Measurements from ENCODE around the gene MAP3K5.
"Not testable (repeated sequence)": the region's sequence is repeated elsewhere in the genome, so short reads cannot be mapped to it uniquely, and the experiment has no call there.

The MAP3K5 gene

GRCh38 chr6:136586295-136586694 is 206.0 kb downstream of the MAP3K5 start:
- in situ Hi-C loops (cut with HindIII; ENCODE audit: low sequenced_read_pairs), result no loop called here

GRCh38 chr6:136585523-136585922 is 206.8 kb downstream of the MAP3K5 start:
- in situ Hi-C loops (cut with HindIII; ENCODE audit: low sequenced_read_pairs), result not testable (repeated sequence)

GRCh38 chr6:136584290-136584689 is 208.0 kb downstream of the MAP3K5 start:
- in situ Hi-C loops (cut with HindIII; ENCODE audit: low sequenced_read_pairs), result not testable (repeated sequence)

DNA sequence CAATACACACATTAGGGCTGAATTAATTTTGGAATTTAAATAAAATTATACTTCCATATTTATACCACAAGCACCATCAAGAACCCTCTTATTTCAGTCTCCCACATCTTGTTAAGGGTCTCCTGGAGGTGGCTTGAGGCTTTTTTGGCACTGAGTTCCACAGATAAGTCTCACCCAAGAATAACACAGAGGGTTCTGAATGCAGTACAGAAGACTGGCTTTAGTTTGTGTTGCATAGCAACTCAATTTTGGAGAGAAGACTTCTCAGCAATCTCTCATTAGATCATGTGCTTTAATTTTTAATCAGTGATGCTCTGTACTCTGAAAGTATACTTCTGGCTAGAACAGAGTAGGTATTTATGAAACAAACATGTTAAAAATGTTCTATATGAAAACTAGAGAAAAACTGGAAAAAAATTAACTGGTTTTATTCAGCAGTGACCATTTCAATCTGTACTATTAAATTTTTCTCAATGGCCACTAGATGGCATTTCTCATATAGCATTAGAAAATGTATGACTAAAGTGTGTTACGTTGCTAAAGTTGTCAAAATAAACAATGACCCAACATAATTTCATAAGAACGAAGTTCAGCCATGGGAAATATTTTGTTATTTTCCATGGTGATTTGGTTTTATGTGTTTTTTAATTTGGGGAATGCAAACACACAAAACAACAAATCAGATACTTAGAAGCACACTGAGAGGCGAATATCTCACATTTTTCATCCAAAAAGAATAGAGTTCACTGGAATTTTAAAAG is 209.4 kb downstream of the MAP3K5 start:
- in situ Hi-C loops (cut with HindIII; ENCODE audit: low sequenced_read_pairs), result no loop called here

GRCh38 chr6:136579800-136580199 is 212.5 kb downstream of the MAP3K5 start:
- in situ Hi-C loops (cut with HindIII; ENCODE audit: low sequenced_read_pairs), result no loop called here

GRCh38 chr6:136576821-136577220 is 215.5 kb downstream of the MAP3K5 start:
- in situ Hi-C loops (cut with HindIII; ENCODE audit: low sequenced_read_pairs), result no loop called here

DNA sequence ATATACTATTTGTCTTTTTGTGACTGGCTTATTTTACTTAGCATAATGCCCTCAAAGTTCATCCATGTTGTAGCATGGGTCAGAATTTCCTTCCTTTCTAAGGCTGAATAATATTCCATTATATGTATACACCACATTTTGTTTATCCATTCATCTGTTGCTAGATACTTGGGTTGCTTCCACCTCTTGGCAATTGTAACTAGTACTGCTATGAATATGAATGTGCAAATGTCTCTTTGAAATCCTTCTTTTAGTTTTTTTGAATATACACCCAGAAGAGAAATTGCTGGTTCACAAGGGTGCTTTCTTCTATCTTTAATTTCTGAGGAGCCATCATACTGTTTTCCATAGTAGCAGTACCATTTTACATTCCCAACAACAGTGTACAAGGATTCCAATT is 220.8 kb downstream of the MAP3K5 start:
- in situ Hi-C loops (cut with HindIII; ENCODE audit: low sequenced_read_pairs), result no loop called here

- in situ Hi-C loops (cut with HindIII; ENCODE audit: low sequenced_read_pairs), result no loop called here
These were observed 221.2 kb downstream of the MAP3K5 start for GRCh38 chr6:136571065-136571464.

GRCh38 chr6:136568129-136568528 is 224.1 kb downstream of the MAP3K5 start:
- in situ Hi-C loops (cut with HindIII; ENCODE audit: low sequenced_read_pairs), result no loop called here

DNA sequence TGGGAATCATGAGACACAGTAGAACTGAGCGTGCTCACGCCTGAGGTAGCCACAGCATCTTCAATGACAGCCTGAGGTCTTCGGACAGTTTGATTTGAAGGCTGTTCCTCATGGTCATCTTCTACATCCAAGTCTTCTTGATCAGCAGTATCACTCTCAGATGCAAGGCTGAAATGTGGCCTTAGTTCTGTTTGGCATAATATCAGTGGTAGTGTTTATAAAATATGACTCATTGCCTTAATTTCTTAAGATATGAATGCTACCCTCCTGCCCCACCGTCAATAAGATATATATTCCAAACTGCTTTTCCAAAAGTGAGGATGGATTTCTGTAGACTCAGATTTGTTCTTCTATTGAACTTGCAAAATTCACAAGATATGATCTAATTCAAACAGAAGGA is 224.6 kb downstream of the MAP3K5 start:
- in situ Hi-C loops (cut with HindIII; ENCODE audit: low sequenced_read_pairs), result no loop called here

- in situ Hi-C loops (cut with HindIII; ENCODE audit: low sequenced_read_pairs), result no loop called here
These were observed 225.4 kb downstream of the MAP3K5 start for GRCh38 chr6:136566851-136567250.

- in situ Hi-C loops (cut with HindIII; ENCODE audit: low sequenced_read_pairs), result no loop called here
These were observed 226.2 kb downstream of the MAP3K5 start for GRCh38 chr6:136566007-136566487.

DNA sequence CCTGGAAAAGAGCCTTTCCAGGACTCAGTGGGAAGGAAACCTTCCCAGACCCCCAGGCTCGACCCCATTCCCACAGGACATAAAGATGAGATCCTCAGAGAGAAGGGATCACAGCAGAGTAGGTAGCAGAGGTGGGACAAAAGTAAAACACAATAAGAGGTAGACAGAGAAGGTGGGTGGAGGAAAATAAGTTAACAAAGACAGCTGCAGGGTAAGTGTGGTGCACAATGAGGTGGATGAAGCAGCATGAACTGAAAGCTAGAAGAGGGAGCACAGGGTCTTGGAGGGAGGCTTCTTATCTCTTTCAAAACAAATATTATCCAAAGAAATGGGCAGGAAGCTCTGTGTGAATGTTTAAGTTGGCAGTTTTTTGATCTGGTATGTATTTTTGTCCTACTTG is 228.1 kb downstream of the MAP3K5 start:
- in situ Hi-C loops (cut with HindIII; ENCODE audit: low sequenced_read_pairs), result no loop called here

GRCh38 chr6:136563386-136564152 is 228.7 kb downstream of the MAP3K5 start:
- in situ Hi-C loops (cut with HindIII; ENCODE audit: low sequenced_read_pairs), result no loop called here

DNA sequence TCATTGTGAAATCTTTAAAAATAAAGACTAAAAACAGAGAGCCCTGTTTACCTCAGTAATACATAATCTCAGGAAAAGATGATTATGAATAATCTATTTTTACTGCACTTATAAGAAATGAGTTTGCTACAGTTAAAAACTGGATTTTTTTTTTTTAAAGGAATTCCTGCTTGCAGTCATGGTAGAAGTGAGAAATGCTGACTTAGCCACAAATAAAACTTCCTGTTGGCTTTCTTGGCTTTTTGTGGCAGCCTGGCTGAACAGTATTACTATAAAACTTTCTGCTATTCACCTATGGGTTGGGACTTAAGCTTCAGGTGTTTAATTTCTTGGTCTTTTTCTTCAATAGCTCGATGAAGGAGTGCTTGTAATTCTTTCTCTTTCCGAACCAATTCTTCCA is 230.1 kb downstream of the MAP3K5 start:
- in situ Hi-C loops (cut with HindIII; ENCODE audit: low sequenced_read_pairs), result no loop called here

DNA sequence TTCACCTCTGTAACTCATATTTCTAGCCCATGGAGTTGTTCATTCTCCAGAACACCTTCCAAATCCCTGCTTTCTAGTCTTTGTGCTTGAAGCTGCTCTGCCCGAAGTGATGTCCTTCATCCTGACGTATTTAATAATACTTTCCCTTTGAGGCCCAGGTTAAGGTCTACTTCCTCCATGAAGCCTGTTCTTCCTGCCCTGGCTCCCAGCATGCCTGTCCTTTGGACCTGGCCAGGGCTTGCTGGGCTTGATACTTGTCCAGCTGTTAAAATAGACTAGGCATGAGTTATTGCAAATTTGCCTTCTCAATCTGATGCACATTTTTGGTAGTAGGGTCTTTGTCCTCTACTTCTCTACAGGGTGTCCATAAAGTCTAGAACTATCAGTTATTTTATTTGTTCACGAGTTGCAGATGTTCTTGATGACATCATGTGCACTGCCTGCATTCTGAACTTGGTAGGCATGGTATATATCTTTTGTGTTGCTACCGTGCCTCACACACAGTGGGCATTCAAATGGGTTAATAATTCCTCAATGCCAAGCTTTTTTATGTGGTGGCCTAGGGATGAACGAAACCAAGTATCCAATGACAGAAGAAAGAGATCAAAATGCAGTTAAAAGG is 239.0 kb downstream of the MAP3K5 start:
- in situ Hi-C loops (cut with HindIII; ENCODE audit: low sequenced_read_pairs), result no loop called here

- in situ Hi-C loops (cut with HindIII; ENCODE audit: low sequenced_read_pairs), result no loop called here
These were observed 240.2 kb downstream of the MAP3K5 start for GRCh38 chr6:136552054-136552453.

GRCh38 chr6:136551103-136551502 is 241.2 kb downstream of the MAP3K5 start:
- in situ Hi-C loops (cut with HindIII; ENCODE audit: low sequenced_read_pairs), result no loop called here

DNA sequence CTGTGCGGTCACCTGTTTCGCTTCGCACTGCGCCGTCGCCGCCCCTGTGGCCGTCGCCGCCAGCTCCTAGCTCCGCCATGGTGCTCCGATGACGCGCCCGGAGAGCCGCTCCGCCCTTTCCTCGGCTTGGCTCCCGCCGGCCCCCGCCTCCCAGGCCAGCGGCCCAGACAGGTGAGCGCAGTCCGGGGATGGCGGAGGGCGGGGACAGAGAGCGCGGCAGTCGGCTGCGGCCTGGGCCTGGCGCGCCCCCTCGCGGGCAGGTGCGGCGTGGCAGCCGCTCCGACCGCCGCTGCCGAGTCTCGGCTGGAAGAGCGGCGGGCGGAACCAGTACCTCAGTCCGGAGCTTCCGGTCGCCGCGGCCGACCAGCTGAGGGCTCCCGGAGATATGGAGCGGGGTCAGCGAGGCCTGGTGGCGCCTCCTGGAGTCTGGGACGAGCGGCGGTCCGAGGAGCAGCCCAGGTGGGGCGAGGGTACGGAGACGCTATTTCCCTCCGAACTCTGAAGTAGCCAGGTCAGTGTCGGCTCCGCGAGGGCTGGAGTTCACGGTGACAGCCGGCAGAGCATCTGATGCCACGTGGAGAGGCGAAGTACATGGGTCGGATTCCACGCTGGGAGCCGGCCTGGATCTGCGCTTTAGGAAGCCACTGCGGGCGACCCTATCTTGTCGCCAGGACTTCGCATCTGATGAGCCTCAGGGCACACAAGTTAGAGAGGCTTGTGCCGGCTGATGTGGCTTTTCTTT is 241.8 kb downstream of the MAP3K5 start, which contains the start of gene MAP7:
Gene MAP7 (minus strand): TSS at position 93 of the 742 bp plus-strand sequence. CDS start 14 bp downstream, at position 79.
- in situ Hi-C loops (cut with HindIII; ENCODE audit: low sequenced_read_pairs), result no loop called here

GRCh38 chr6:136550045-136550329 is 242.3 kb downstream of the MAP3K5 start:
- in situ Hi-C loops (cut with HindIII; ENCODE audit: low sequenced_read_pairs), result no loop called here

All from DLD1 (cell line).